NCI-H2196 (cell line): Measurements from ENCODE around the gene RRP8.

Experiments used
- DNase-seq: peaks from one replicate; lab custom pipeline; 2025; ENCODE audit not compliant: unreplicated experiment; lab: John Stamatoyannopoulos, UW

The RRP8 gene

DNA sequence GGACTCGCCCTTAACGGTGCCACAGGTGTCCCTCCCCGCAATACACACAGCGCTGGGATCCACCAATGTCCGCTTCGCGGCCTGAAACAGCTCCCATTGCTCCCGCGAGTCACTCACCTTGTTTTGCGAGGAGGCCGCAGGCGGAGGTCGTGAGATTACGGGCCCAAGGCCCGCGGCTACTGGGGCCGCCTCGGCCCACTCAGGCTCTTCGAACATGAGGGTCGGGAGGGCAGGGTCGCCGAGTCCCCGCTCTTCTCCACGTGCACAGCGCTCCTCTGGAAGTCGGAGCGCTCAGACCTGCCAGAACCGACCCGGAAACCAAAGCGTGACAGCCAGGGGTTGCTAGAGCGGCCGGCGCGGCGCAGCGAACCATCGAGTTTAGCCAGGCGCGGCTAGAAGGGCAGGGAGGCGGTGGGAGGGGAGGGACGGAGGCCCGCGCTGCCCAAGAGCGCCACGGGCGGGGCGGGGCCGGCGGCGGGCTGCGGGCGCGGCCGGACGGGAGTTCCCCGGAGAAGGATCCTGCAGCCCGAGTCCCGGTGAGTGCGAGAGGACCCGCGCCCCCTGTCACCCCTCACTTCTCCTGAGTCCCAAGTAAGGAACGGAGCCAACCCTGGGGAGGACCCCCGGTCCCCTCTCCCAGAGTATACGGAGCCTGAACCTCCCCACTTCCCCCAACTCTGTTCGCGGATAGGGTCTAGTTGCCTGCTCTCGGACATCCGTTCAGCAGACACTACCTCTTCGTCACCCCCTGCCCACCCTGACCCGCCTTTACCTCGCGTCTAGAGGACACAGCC lies at the start of gene RRP8, which contains the start of gene ILK:
RRP8 (minus strand) TSS at position 330 of the 794 bp plus-strand sequence; CDS start at position 216, 114 bp downstream.
ILK (plus strand) TSS at position 488 of the 794 bp plus-strand sequence. CDS start 498 bp downstream, outside the sequence.
- peak; percentile 92 for DNase-seq

DNA sequence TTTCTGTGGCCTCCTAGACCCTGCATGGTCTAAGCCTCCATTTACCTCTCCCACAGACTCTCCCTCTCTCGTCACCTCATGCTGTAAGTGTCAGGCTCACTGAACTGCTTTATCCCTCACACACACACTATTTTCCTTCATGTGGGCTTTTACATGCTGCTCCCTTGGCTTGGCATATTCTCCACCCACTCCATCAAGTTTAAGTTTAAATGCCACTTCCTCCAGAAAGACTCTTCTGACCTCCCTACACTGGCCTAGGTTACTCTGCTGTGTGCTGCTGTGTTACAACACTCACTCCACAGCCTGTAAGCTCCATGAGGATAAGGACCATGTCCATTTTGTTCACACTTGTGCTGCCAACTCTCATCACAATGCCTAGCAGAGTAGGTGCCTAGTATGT lies 49.7 kb upstream of the RRP8 start:
- DNase-seq: no peak

DNA sequence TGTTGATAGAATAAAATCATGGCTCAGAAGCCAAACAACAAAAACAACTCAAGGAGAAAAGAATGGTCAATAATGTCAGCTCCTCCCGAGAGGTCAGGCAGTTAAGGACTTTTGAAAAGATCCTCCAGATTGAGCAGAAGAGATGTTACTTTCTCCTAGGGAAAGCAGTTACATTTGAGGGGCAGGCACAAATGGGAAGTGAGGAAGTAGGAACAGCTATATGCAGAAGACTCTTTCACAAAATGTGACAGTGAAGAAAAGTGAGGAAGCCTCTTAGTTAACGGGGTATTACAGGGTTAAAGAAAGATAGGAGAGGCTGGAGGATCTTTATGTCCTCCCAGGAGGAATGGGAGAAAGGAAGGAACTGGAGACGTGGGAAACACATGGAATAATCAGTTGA lies 48.8 kb upstream of the RRP8 start:
- no peak for DNase-seq

DNA sequence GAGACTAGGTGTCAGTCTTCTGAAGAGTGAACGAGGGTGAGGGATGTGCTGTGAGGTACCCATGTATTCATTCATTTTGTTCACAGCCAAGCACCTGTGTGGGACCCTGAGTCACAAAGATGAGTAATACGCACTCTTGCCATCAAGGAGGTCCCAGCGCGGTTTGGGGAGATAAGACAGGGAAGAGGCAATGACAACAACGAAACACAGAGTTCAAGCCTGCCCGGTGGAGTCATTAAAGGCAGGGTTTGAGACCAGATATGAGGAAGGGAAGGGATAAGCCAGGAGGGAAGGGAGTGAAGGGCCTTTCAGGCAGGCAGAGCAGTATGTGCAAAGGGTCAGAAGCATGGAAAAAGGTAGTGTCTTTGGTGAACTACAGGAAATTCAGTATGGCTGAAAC lies 47.6 kb upstream of the RRP8 start:
- DNase-seq: no peak

DNA sequence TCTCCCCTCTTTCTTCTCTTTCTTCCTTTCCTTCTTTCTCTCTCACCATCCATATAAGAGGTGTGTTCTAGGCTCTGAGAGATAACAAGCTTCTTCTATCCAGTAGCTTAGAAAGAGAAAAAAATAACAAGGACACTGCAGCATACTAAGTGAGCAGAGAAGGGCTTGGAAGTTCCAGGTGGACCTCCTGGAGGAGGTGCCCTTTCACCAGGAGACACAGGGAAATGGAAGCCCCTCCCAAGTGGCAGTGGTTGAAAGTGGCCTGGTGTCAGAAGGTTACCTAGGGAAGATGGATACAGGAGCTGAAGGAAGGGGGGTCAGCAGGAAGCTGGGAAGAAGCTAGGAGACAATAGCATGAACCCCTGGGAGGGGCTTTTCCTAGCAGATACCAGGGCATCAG lies 46.7 kb upstream of the RRP8 start:
- DNase-seq: no peak

DNA sequence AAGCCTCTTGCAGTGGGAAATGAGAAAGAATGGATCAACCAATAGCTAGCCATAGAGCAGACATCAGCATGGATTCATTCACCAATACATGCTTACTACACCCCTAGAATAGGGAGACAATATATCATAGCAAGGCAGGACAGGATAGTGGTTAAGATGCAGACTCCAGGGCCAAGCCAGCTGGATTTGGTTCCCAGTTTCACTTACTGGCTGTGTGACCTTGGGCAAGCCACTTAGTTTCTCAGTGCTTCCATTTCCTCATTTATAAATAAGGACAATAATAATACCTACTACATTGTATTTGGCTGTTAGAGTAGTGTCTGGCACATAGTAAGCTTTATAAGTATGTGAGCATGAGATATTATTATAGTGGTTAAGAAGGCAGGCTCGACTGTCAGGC lies 45.1 kb upstream of the RRP8 start:
- no peak for DNase-seq

DNA sequence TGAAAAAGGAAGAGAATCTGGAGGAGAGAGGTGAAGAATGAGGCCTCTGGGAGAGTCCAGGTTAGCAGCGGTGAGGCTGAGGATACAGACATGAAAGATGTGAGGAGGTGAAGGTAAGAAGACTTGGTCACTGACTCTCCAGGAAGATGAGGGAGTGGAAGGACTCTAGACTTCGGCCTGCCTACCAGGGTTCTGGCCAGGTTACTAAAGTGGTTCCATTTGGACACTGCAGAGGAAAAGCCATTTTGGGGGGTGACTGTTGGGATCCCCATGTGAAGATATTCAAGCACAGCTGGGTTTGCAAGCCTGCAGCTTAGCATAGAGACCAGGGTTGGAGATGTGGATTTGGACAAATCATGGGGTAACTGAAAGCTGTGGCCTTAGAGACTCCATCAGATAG lies 44.4 kb upstream of the RRP8 start:
- DNase-seq: no peak

DNA sequence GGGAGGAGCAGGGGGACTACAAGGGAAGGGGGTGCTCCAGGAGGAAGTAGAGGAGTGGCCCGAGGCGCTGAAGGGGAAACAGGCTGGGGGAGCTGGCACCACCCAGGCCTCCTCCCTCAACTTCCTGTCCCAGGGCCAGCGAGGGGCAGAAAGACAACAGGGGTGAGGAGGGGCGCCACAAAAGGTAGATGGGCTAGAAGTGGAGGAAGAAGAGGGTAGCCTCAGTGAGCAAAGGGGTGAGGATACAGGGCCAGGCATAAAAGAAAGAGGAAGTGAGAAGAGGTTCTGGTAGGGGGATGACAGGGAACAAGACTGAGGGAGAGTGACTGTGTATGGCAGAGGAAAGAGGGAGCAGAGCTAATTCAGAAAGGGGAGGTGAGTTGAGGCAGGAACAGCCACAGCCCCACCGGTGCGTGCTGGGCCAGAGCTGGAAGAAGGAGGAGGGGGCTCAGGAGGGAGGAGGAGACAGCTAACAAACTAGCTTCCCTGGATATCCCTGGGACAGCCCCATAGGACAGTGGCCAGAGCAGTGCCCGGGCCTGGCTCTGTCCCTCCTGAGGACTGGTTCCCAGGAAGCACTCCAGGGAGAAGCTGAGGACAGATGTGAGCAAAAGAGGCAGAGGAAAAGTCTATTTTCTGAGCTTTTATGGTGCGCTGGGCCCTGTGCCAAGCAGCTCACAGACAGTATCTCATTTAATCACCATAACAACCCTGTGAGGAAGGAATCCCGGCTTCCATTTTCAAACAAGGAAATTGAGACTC lies 43.7 kb upstream of the RRP8 start:
- DNase-seq: no peak

DNA sequence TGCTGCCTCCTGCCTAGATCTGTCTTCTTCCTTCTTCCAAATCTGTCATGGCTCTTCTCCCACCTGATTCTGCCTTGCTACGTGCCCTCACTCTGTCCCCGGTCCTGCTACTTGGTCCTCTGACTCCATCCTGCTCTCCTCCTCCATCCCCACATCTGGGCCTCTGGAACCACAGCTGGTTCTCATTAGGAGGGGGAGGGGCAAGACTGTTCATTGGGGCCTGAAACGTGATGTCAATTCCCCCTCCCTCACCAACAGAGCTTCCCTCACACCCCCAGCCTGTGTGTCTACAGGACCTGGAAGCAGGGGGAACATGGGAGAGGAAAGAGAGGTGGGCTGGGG lies 43.1 kb upstream of the RRP8 start:
- DNase-seq: no peak

DNA sequence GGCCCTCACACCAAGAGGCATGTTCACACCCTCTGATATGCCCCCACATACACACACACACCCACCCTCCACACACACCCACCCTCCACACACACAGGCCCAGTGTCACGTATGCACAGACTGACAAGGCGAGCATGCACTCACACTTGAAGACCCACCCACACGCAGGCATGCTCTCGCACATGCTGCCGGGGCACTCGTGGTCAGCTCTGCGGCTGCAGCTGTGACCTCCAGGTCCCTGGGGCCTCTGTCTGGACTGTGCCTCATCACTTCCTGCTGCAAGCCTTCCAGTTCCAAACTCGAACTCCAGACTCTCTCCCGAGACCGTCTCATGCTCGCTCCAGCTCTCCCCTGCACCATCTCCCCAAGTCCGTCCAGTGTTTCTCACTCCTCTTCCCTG lies 42.7 kb upstream of the RRP8 start:
- no peak for DNase-seq

DNA sequence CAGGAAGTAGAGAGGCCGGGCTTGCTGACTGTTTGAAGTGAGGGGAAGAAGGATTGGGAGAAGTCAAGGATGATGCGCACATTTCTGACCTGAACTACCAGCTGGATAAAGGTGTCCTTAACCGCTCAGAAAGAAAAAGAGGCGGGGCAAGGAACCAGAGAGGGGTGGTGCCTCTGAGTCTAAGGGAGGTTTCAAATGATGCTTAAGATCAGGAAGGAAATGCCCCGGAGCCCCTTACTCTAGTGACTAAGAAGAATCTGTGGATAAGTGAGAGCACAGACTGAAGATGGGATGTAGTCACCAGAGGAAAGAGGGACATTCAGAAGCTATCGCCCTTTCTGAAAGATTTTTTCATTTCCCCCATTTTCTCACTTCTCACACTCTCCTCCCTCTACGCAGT lies 39.5 kb upstream of the RRP8 start:
- DNase-seq: no peak

DNA sequence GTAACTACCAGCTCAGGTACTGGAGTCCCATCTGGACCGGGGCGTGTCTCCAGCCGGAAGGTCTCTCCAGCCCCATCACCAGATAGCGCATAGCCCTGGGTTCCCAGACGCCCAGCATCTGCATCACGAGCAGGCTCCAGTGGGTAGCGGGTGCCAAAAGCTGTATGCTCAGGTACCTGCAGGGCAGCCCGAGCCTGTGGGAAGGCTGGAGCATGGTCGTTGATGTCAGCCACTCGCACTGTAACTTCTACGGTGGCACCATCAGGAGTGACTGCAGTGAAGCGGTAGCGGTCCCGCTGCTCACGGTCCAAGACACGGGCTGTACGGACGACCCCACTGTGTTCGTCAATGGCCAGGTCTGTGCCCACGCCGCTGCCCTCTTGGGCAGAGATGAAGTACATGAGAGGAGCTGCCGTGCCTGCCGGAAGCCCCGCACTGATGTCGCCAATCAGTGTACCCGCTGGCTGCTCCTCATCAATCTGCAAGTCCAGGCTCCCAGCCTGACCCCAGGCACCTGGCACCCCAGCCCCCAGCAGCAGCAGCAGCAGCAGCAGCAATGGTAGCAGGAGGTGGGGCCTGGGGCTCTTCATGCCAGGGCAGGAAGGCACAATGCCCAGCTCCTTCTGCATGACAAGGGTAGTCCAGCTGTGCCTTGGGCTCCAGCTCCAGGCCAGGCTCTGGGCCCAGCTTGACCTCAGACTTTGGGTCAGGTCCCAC lies 37.7 kb upstream of the RRP8 start:
- no peak for DNase-seq

DNA sequence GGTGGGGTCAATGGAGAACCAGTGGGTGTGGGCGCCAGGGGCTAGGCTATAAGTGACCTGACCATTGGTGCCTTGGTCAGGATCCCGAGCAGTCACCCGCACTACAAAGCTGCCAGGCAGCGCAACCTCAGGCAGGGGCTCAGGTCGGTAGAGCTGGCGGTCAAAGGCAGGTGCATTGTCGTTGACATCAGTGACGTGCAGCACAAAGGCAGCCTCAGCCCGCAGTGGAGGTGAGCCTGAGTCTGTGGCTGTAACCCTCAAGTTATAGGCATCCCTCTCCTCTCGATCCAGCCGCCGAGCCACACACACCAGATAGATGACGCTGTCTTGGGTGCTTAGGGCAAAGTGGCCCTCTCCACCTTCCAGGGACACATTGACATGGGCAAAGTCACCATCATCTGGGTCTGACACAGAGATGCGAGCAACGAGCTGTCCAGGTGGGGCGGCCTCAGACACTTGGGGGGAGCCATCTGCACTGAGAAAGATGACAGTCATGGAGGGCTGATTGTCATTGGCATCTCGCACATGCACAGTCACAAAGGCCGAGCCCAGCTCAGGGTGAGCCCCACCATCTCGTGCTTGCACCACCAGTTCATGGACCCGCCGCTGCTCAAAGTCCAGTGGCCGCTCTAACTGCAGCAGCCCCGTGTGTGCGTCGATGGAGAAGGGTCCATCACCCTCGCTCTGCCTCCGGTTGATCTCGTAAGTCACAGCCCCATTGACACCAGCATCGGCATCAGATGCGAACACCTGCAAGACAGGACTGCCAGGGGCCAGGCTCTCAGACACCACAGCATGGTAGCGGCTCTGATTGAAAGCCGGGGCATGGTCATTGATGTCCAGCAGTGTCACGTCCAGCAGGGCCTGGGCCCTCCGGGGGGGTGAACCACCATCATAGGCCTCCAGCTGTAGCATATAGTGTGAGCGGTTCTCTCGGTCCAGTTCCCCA lies 36.9 kb upstream of the RRP8 start:
- no peak for DNase-seq

DNA sequence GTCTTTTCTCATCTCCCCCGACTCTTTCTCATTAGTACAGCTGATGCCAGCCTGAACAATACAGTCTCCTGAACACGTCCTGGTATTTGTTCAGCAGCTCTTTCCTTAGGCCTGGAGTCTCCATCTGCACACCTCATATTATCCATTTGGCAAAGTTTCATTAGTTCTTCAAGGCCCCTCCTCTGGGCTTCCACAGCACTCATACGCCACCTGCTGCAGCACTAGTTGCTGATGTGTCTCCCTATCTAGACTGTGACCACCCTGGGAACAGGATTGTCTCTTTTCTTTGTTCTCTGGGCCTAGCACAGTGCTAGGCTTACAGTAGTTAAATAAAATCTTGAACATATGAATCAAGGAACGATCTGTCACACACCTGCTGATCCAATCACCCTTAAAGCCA lies 35.0 kb upstream of the RRP8 start:
- peak; percentile 30 for DNase-seq

DNA sequence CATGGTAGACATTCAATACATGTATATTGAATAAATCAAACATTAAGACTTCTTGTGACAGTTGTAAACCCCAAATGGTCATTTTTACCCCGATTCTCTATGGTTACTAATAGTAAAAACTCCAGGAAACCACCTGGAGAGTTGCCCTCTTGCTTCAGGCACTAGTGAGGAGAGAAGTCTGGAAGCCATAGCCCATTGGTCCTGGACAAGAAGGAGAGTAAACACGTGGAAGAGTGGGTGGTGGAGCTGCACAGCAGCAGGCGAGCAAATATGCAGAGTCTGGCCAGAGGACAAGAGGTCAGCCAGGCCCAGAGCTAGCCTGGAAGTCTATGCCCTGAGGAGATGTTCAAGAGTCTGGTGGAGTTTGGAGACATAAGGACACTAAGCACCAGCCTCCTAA lies 34.5 kb upstream of the RRP8 start:
- peak; percentile 35 for DNase-seq

DNA sequence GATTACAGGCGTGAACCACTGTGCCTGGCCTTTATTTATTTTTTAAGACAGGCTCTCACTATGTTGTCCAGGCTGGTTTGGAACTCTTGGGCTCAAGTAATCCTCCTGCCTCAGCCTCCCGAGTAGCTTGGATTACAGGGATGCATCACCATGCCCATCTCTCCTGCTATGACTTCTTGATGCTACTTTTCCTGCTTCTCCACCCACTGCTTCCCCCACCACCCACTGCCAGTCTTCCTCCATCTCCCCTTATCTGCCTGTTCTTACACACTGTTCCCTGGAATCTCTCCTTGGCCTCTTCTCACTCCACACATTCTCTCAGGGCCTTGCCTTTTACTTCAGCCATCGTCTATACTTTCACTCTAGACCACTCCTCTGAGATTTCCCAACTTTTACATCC lies 33.1 kb upstream of the RRP8 start:
- DNase-seq: no peak

DNA sequence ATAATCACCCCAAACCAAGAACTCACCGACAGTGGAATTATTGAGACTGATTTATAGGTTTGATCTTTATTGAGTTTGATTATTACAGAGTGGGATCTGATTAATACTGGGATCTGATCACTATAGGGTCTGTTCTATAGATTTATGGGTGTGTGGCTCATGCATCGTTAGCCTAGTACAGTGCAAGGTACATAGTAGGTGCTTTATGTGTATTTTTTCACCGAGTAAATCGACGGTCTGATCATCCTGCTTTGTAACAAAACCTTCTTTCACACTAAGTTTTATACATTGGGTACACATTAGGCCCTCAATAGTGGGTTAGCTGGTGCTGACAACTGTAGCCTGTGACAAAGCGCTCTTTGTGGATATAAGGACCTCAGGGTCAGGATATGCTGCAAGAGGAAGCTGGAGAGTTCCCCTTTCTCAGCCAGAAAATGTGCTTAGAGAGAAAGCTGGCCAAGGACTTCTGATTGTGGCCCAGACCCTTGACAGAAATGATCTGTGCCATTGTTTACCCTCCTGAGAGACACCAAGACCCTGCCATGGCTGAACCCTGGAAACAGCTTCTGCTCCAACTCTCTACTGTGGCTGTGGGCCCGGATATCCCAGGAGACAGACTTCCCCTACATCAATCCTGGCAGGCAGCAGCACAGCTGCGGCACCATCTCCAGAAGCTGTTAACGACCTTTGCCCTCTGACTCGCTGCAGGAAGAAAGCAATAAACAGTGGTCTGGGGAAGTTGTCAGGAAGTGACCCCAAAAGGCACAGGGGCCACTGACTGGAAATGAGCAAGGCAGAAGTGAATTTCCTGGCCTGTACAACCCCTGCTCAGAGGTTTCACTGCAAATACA lies 31.9 kb upstream of the RRP8 start:
- no peak for DNase-seq

DNA sequence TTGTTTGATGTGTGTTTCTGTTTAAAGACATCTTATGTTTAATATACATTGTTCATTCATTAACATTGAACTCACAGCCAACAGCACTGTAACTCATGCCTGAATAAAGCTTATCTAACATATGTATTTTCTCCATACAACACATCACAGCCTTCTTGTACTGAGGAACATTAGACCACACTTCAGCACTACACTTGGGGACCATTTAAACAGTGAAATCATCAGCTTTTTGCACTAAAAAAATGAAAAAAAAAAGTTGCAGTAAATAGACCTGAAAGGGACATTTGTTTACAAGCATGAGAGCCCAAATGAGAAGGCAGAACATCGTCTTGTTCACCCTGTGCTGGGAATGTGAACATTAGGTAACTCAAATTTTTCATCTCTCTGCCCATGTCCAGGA lies 31.1 kb upstream of the RRP8 start:
- DNase-seq: no peak

DNA sequence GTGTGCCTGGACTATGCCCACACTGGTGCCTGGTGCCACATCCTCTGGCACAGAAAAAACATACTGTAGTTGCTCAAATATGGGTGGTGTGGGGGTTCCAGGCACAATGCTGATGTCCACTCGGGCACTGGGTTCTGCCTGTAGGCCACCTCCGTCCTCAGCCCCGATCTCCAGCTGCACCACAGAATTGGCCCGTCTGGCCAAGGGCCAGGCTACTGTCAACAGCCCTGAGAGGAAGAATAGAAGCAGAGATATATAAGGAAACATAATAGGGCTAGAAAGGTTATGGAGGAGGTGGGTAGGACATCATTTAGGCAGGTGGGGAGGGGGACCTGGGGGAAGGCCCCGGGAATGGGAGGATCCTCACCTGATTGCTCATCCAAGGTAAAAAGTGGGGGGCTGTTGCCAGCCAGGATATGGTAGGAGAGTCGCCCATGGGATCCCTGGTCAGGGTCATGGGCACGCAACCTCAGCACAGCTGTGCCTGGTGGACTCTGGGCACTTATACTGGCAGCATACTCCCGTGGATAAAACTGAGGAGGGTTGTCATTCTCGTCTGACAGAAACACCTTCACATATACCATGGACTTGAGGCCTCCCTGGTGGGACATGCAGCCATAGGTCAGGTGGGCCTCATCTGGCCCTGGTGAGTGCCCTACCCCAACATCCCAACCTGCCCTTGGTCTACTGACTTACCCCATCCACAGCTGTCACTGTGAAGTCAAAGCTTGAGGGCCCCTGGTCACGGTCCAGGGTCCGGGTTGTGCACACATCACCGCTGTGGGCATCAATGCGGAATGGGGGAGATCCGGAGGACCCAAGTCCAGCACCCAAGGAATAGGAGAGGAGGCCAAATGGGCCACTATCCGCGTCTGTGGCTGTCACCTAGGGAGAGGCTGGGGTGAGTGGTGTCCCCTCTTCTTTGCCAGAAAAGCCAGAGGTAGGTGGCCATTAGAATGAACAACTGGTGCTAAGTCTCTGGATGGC lies 30.3 kb upstream of the RRP8 start:
- DNase-seq: no peak
